Measurements from ENCODE around the gene OLFM4.

The OLFM4 gene

GRCh38 chr13:53068585-53069520 lies 40.2 kb downstream of the OLFM4 start:
- Histone ChIP-seq H3K4me3 (ENCODE audit: low read depth in 1 of 2, low read length in 1 of 2) (no peak overlapping the region), H3K36me3 (peaks cover 6% of the 10 kb centered on the region)

GRCh38 chr13:53069800-53070199 lies 41.2 kb downstream of the OLFM4 start:
- no peak overlapping the region for H3K27ac ChIP-seq
- no peaks in the 10 kb centered on the region for H3K27me3 ChIP-seq
- H3K4me3 ChIP-seq (ENCODE audit: low read depth in 1 of 2, low read length in 1 of 2): no peak overlapping the region
- H3K4me1 ChIP-seq (ENCODE audit: control insufficient read depth in 1 of 2, insufficient read depth in 1 of 2, low read depth in 1 of 2, low read length in 1 of 2): peaks cover 3 to 5% of the 10 kb centered on the region in 2 experiments
- no peak for TF ChIP-seq CTCF (IDR thresholded peaks at IDR 0.05)
- no peaks in the 10 kb centered on the region for H3K9me3 ChIP-seq
- H3K36me3 ChIP-seq: peaks cover 9% of the 10 kb centered on the region

More at GRCh38 chr13:53068585-53069520, 40.2 kb downstream of the OLFM4 start:
- H3K4me1 ChIP-seq (ENCODE audit: control insufficient read depth in 1 of 2, insufficient read depth in 1 of 2, low read depth in 1 of 2, low read length in 1 of 2): peaks cover 3 to 5% of the 10 kb centered on the region in 2 experiments
- H3K27me3 ChIP-seq: no peaks in the 10 kb centered on the region
- H3K9me3 ChIP-seq: no peaks in the 10 kb centered on the region
- no peak for TF ChIP-seq CTCF (IDR thresholded peaks at IDR 0.05)
- no peak overlapping the region for H3K27ac ChIP-seq

- H3K36me3 ChIP-seq: peaks cover 4% of the 10 kb centered on the region
- no peak overlapping the region for H3K27ac ChIP-seq
- TF ChIP-seq CTCF (IDR thresholded peaks at IDR 0.05): no peak
- H3K27me3 ChIP-seq: no peaks in the 10 kb centered on the region
- H3K4me1 ChIP-seq (ENCODE audit: control insufficient read depth in 1 of 2, insufficient read depth in 1 of 2, low read depth in 1 of 2, low read length in 1 of 2): no peaks in the 10 kb centered on the region
- H3K4me3 ChIP-seq (ENCODE audit: low read depth in 1 of 2, low read length in 1 of 2): no peak overlapping the region
- no peaks in the 10 kb centered on the region for H3K9me3 ChIP-seq
Measured at GRCh38 chr13:53073711-53074110, 45.1 kb downstream of the OLFM4 start.

GRCh38 chr13:53074114-53074513 lies 45.5 kb downstream of the OLFM4 start:
- H3K36me3 ChIP-seq: peaks cover 4% of the 10 kb centered on the region
- no peak for TF ChIP-seq CTCF (IDR thresholded peaks at IDR 0.05)

GRCh38 chr13:53075356-53076041 lies 46.9 kb downstream of the OLFM4 start:
- Histone ChIP-seq H3K27ac (no peak overlapping the region), H3K27me3 (no peaks in the 10 kb centered on the region), H3K36me3 (peaks cover 4% of the 10 kb centered on the region), H3K9me3 (no peaks in the 10 kb centered on the region), H3K4me3 (ENCODE audit: low read depth in 1 of 2, low read length in 1 of 2) (no peak overlapping the region), H3K4me1 (ENCODE audit: control insufficient read depth in 1 of 2, insufficient read depth in 1 of 2, low read depth in 1 of 2, low read length in 1 of 2) (no peaks in the 10 kb centered on the region)
- no peak for TF ChIP-seq CTCF (IDR thresholded peaks at IDR 0.05)

More at GRCh38 chr13:53074114-53074513, 45.5 kb downstream of the OLFM4 start:
- no peaks in the 10 kb centered on the region for H3K4me1 ChIP-seq (ENCODE audit: control insufficient read depth in 1 of 2, insufficient read depth in 1 of 2, low read depth in 1 of 2, low read length in 1 of 2)
- no peak overlapping the region for H3K4me3 ChIP-seq (ENCODE audit: low read depth in 1 of 2, low read length in 1 of 2)
- no peak overlapping the region for H3K27ac ChIP-seq
- H3K9me3 ChIP-seq: no peaks in the 10 kb centered on the region
- no peaks in the 10 kb centered on the region for H3K27me3 ChIP-seq

All from neutrophil (primary cell).